GM23338 (cell line): ENCODE data around the gene FAM227A. TPM values are rescaled to one million over a fixed set of nuclear protein-coding genes. Genes with fewer than 3 reads are reported as not detected.

ENCODE experiments used
- ATAC-seq: fragments of 200-7000 bp; cut with Tn5 transposase; 3 replicates; pipeline ENCODE4 v1.9.1; 2020
- DNase-seq: peaks from one replicate; pipeline ENCODE4 v3.0.0-alpha.2; 2015; ENCODE audit warnings: low spot score
- H2AFZ ChIP-seq: fragments of 200-600 bp; sonication (generic); 2 replicates; pipeline ENCODE4 v1.8.0; 2016; ENCODE audit warnings: antibody characterized with exemption, mild to moderate bottlenecking, moderate library complexity
- H3F3A ChIP-seq: fragments of 200-600 bp; sonication (generic); replicated peaks from 2 replicates; pipeline ENCODE4 v1.8.0; 2017; ENCODE audit warnings: antibody characterized with exemption, mixed run types, low read depth
- H3K27ac ChIP-seq: fragments of 200-600 bp; sonication (generic); 2 replicates; pipeline ENCODE4 v1.6.1; 2016; ENCODE audit warnings: low read depth
- H3K27me3 ChIP-seq: fragments of 200-600 bp; sonication (generic); 2 replicates; pipeline ENCODE4 v1.8.0; 2016; ENCODE audit warnings: mild to moderate bottlenecking, mixed run types, moderate library complexity; ENCODE audit not compliant: insufficient read depth
- H3K36me3 ChIP-seq: fragments of 200-600 bp; sonication (generic); 2 replicates; pipeline ENCODE4 v1.8.0; 2016; ENCODE audit warnings: mild to moderate bottlenecking; ENCODE audit not compliant: insufficient read depth
- H3K4me1 ChIP-seq: fragments of 200-600 bp; sonication (generic); 2 replicates; pipeline ENCODE4 v1.8.0; 2016; ENCODE audit warnings: mild to moderate bottlenecking, moderate library complexity; ENCODE audit not compliant: insufficient read depth
- H3K4me2 ChIP-seq: fragments of 200-600 bp; sonication (generic); 2 replicates; pipeline ENCODE4 v1.7.1; 2017; ENCODE audit warnings: mixed run types
- H3K4me3 ChIP-seq: fragments of 200-600 bp; sonication (generic); 2 replicates; pipeline ENCODE4 v1.6.1; 2016; ENCODE audit warnings: mixed run types
- H3K79me2 ChIP-seq: fragments of 200-600 bp; sonication (generic); replicated peaks from 2 replicates; pipeline ENCODE4 v1.8.0; 2017; ENCODE audit warnings: mild to moderate bottlenecking; ENCODE audit not compliant: insufficient read depth
- H3K9me2 ChIP-seq: fragments of 200-600 bp; sonication (generic); 2 replicates; pipeline ENCODE4 v1.8.0; 2017; ENCODE audit not compliant: insufficient read depth
- H4K20me1 ChIP-seq: fragments of 200-600 bp; sonication (generic); replicated peaks from 2 replicates; pipeline ENCODE4 v1.8.0; 2017; ENCODE audit warnings: mild to moderate bottlenecking; ENCODE audit not compliant: insufficient read depth
- H3K27ac Mint-ChIP-seq: 2 replicates; pipeline ENCODE4 v1.8.0; 2020; ENCODE audit warnings: inconsistent platforms, mild to moderate bottlenecking, moderate library complexity, mixed read lengths
- H3K27me3 Mint-ChIP-seq: 3 replicates; pipeline ENCODE4 v1.8.0; 2022; ENCODE audit warnings: low read depth, mild to moderate bottlenecking, moderate library complexity, mixed read lengths, inconsistent platforms; ENCODE audit not compliant: insufficient read depth, poor library complexity
- H3K36me3 Mint-ChIP-seq: 3 replicates; pipeline ENCODE4 v1.8.0; 2021; ENCODE audit warnings: low read depth, mild to moderate bottlenecking, inconsistent platforms, moderate library complexity, mixed read lengths
- H3K4me1 Mint-ChIP-seq: 3 replicates; pipeline ENCODE4 v1.8.0; 2020; ENCODE audit warnings: mild to moderate bottlenecking, inconsistent platforms, mixed read lengths
- H3K4me3 Mint-ChIP-seq: 3 replicates; pipeline ENCODE4 v1.8.0; 2021; ENCODE audit warnings: moderate library complexity, mild to moderate bottlenecking, inconsistent platforms, mixed read lengths
- H3K9me3 Mint-ChIP-seq: 3 replicates; pipeline ENCODE4 v1.8.0; 2020; ENCODE audit warnings: moderate library complexity, mild to moderate bottlenecking, inconsistent platforms, mixed read lengths
- CREB1 ChIP-seq: fragments of 250-450 bp; sonication (Bioruptor Pico); IDR thresholded peaks from 2 replicates; pipeline ENCODE4 v1.5.0; 2020; ENCODE audit warnings: low read depth, mild to moderate bottlenecking, moderate library complexity
- ETS1 ChIP-seq: IDR thresholded peaks from 2 replicates; pipeline ENCODE4 v1.6.1; 2016; ENCODE audit warnings: antibody characterized with exemption
- EZH2 ChIP-seq: fragments of 200-600 bp; sonication (generic); IDR thresholded peaks from one replicate; pipeline ENCODE4 v1.8.0; 2017; ENCODE audit warnings: antibody characterized with exemption, mild to moderate bottlenecking, low read depth; ENCODE audit not compliant: unreplicated experiment
- EZH2phosphoT487 ChIP-seq: fragments of 200-600 bp; sonication (generic); IDR thresholded peaks from one replicate; pipeline ENCODE4 v1.8.1; 2018; ENCODE audit warnings: antibody characterized with exemption; ENCODE audit not compliant: unreplicated experiment
- polyA plus RNA-seq: library from polyadenylated mRNA; unstranded; fragments of >200 nt; fragmentation: Nextera tagmentation; extraction: Ambion mirVana; gene quantifications from 2 replicates; pipeline ENCODE4 v1.2.1, GENCODE V29; 2016
- total RNA-seq: library from RNA; depleted of rRNA; stranded (reverse); fragments of >200 nt; shearing (Covaris generic); gene quantifications from 2 replicates; pipeline ENCODE4 v1.2.3, GENCODE V29; 2014
- TF ChIP-seq, protein P1 (sequence below): IDR thresholded peaks from one replicate; pipeline ENCODE4 v1.6.1; 2018; ENCODE audit warnings: antibody characterized with exemption; ENCODE audit not compliant: unreplicated experiment
- TF ChIP-seq, protein P2 (sequence below): fragments of 250-450 bp; sonication (Bioruptor Pico); IDR thresholded peaks from 2 replicates; pipeline ENCODE4 v1.5.0; 2020; ENCODE audit warnings: mild to moderate bottlenecking, moderate library complexity

Gene FAM227A
- total and polyA plus RNA-seq, 2 experiments from 2014 or later, result 5.8 to 11.0 TPM

DNA sequence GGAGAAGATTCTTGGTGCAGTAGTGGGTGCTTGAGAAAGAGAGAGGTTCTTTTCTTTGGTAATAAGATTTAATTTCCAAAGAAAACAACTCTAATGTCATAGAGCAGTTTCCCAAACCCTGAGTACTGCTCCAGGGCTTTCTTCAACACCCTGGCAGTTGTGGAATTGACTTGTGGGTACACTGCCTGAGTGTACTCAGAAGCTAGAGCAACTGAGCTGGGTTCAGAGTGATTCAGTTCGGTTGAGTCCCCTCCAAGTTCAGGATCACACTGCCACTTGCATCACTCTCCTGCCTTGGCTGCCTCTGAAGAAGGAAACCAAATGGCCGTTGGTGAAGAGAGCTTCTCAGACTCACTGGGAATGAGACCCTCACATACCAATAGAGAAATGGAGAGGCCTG lies 91.5 kb downstream of the FAM227A start:
- H3K27me3 Mint-ChIP-seq, result peaks cover 6% of the 10 kb centered on the region
- no peaks in the 10 kb centered on the region for H3K9me3 Mint-ChIP-seq
- peaks cover 15% of the 10 kb centered on the region for H3K4me1 Mint-ChIP-seq
- no peaks in the 10 kb centered on the region for H3K9me2 ChIP-seq
- no peaks in the 10 kb centered on the region for H3F3A ChIP-seq
- H3K4me1 ChIP-seq, result peaks cover 16% of the 10 kb centered on the region
- no peaks in the 10 kb centered on the region for H3K27me3 ChIP-seq
- ATAC-seq (no peak), DNase-seq (no peak)
- H3K27ac ChIP-seq, result no peak overlapping the region
- no peak overlapping the region for H2AFZ ChIP-seq
- no peak overlapping the region for H3K4me2 ChIP-seq
- TF ChIP-seq EZH2 (no peak), CREB1 (CRISPR knock-in tag) (no peak), ETS1 (no peak), EZH2phosphoT487 (no peak)
- TF ChIP-seq, protein P1, sequence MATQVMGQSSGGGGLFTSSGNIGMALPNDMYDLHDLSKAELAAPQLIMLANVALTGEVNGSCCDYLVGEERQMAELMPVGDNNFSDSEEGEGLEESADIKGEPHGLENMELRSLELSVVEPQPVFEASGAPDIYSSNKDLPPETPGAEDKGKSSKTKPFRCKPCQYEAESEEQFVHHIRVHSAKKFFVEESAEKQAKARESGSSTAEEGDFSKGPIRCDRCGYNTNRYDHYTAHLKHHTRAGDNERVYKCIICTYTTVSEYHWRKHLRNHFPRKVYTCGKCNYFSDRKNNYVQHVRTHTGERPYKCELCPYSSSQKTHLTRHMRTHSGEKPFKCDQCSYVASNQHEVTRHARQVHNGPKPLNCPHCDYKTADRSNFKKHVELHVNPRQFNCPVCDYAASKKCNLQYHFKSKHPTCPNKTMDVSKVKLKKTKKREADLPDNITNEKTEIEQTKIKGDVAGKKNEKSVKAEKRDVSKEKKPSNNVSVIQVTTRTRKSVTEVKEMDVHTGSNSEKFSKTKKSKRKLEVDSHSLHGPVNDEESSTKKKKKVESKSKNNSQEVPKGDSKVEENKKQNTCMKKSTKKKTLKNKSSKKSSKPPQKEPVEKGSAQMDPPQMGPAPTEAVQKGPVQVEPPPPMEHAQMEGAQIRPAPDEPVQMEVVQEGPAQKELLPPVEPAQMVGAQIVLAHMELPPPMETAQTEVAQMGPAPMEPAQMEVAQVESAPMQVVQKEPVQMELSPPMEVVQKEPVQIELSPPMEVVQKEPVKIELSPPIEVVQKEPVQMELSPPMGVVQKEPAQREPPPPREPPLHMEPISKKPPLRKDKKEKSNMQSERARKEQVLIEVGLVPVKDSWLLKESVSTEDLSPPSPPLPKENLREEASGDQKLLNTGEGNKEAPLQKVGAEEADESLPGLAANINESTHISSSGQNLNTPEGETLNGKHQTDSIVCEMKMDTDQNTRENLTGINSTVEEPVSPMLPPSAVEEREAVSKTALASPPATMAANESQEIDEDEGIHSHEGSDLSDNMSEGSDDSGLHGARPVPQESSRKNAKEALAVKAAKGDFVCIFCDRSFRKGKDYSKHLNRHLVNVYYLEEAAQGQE, result no peak
- TF ChIP-seq, protein P2, sequence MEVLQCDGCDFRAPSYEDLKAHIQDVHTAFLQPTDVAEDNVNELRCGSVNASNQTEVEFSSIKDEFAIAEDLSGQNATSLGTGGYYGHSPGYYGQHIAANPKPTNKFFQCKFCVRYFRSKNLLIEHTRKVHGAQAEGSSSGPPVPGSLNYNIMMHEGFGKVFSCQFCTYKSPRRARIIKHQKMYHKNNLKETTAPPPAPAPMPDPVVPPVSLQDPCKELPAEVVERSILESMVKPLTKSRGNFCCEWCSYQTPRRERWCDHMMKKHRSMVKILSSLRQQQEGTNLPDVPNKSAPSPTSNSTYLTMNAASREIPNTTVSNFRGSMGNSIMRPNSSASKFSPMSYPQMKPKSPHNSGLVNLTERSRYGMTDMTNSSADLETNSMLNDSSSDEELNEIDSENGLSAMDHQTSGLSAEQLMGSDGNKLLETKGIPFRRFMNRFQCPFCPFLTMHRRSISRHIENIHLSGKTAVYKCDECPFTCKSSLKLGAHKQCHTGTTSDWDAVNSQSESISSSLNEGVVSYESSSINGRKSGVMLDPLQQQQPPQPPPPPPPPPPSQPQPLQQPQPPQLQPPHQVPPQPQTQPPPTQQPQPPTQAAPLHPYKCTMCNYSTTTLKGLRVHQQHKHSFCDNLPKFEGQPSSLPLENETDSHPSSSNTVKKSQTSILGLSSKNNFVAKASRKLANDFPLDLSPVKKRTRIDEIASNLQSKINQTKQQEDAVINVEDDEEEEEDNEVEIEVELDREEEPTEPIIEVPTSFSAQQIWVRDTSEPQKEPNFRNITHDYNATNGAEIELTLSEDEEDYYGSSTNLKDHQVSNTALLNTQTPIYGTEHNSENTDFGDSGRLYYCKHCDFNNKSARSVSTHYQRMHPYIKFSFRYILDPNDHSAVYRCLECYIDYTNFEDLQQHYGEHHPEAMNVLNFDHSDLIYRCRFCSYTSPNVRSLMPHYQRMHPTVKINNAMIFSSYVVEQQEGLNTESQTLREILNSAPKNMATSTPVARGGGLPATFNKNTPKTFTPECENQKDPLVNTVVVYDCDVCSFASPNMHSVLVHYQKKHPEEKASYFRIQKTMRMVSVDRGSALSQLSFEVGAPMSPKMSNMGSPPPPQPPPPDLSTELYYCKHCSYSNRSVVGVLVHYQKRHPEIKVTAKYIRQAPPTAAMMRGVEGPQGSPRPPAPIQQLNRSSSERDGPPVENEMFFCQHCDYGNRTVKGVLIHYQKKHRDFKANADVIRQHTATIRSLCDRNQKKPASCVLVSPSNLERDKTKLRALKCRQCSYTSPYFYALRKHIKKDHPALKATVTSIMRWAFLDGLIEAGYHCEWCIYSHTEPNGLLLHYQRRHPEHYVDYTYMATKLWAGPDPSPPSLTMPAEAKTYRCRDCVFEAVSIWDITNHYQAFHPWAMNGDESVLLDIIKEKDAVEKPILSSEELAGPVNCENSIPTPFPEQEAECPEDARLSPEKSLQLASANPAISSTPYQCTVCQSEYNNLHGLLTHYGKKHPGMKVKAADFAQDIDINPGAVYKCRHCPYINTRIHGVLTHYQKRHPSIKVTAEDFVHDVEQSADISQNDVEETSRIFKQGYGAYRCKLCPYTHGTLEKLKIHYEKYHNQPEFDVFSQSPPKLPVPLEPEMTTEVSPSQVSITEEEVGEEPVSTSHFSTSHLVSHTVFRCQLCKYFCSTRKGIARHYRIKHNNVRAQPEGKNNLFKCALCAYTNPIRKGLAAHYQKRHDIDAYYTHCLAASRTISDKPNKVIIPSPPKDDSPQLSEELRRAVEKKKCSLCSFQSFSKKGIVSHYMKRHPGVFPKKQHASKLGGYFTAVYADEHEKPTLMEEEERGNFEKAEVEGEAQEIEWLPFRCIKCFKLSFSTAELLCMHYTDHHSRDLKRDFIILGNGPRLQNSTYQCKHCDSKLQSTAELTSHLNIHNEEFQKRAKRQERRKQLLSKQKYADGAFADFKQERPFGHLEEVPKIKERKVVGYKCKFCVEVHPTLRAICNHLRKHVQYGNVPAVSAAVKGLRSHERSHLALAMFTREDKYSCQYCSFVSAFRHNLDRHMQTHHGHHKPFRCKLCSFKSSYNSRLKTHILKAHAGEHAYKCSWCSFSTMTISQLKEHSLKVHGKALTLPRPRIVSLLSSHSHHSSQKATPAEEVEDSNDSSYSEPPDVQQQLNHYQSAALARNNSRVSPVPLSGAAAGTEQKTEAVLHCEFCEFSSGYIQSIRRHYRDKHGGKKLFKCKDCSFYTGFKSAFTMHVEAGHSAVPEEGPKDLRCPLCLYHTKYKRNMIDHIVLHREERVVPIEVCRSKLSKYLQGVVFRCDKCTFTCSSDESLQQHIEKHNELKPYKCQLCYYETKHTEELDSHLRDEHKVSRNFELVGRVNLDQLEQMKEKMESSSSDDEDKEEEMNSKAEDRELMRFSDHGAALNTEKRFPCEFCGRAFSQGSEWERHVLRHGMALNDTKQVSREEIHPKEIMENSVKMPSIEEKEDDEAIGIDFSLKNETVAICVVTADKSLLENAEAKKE (CRISPR knock-in tag), result no peak
- no peak overlapping the region for H3K27ac Mint-ChIP-seq
- no peaks in the 10 kb centered on the region for H3K79me2 ChIP-seq
- H3K36me3 Mint-ChIP-seq, result no peaks in the 10 kb centered on the region; the same call in 2 of the 3 replicates
- 0 out of 2 replicates have a peak, but pooled peaks cover 4% of the 10 kb centered on the region for H3K36me3 ChIP-seq
- H3K4me3 Mint-ChIP-seq, result no peak overlapping the region
- no peaks in the 10 kb centered on the region for H4K20me1 ChIP-seq
- H3K4me3 ChIP-seq, result no peak overlapping the region
